OCI-LY3 (cell line): ENCODE measurements around the gene DEFB110.

Experiments used
- H2AFZ ChIP-seq: fragments of 200-600, 300-600 bp; shearing (Covaris generic); 2 replicates; pipeline ENCODE4 v1.6.0; 2014; ENCODE audit warnings: antibody characterized with exemption, low read depth, low read length
- H3K27ac ChIP-seq: fragments of 200-600, 300-600 bp; sonication (generic); 2 replicates; pipeline ENCODE4 v1.5.1; 2014; ENCODE audit warnings: mild to moderate bottlenecking, low read length, moderate library complexity, mixed read lengths
- H3K27me3 ChIP-seq: fragments of 200-600, 300-600 bp; sonication (generic); 2 replicates; pipeline ENCODE4 v1.6.1; 2014; ENCODE audit warnings: low read depth, low read length, mixed read lengths
- H3K36me3 ChIP-seq: fragments of 200-600, 300-600 bp; sonication (generic); replicated peaks from 2 replicates; pipeline ENCODE3; 2014; ENCODE audit warnings: low read depth, low read length, mixed read lengths
- H3K4me1 ChIP-seq: fragments of 300-600, 200-600 bp; sonication (generic); 2 replicates; pipeline ENCODE4 v1.6.1; 2014; ENCODE audit warnings: low read length, mixed read lengths
- H3K4me2 ChIP-seq: fragments of 200-600, 300-600 bp; sonication (generic); 2 replicates; pipeline ENCODE4 v1.6.1; 2014; ENCODE audit warnings: low read length, mixed read lengths
- H3K4me3 ChIP-seq: fragments of 300-600, 200-600 bp; sonication (generic); 2 replicates; pipeline ENCODE4 v1.5.1; 2014; ENCODE audit warnings: antibody characterized with exemption, mild to moderate bottlenecking, low read length, moderate library complexity
- H3K79me2 ChIP-seq: fragments of 300-600, 200-600 bp; shearing (Covaris generic); 2 replicates; pipeline ENCODE4 v1.6.1; 2014; ENCODE audit warnings: mild to moderate bottlenecking, low read length, mixed read lengths
- H3K9ac ChIP-seq: fragments of 300-600, 200-600 bp; shearing (Covaris generic); 2 replicates; pipeline ENCODE4 v1.6.0; 2014; ENCODE audit warnings: mild to moderate bottlenecking, low read length, moderate library complexity
- H3K9me3 ChIP-seq: fragments of 200-600, 300-600 bp; shearing (Covaris generic); 2 replicates; pipeline ENCODE4 v1.6.1; 2014; ENCODE audit warnings: low read length, mixed read lengths; ENCODE audit not compliant: insufficient read depth
- H4K20me1 ChIP-seq: fragments of 200-600, 300-600 bp; sonication (generic); 2 replicates; pipeline ENCODE4 v1.6.1; 2016; ENCODE audit warnings: low read length, mixed read lengths; ENCODE audit not compliant: insufficient read depth
- EZH2phosphoT487 ChIP-seq: fragments of 200-600 bp; shearing (Covaris generic); IDR thresholded peaks from 2 replicates; pipeline ENCODE4 v1.6.1; 2018; ENCODE audit warnings: antibody characterized with exemption, mixed run types, low read depth
- TF ChIP-seq, protein P1 (sequence below): fragments of 200-600, 300-600 bp; sonication (generic); IDR thresholded peaks from 2 replicates; pipeline ENCODE4 v1.5.1; 2014; ENCODE audit warnings: antibody characterized with exemption, low read length, low read depth

DEFB110 gene

DNA sequence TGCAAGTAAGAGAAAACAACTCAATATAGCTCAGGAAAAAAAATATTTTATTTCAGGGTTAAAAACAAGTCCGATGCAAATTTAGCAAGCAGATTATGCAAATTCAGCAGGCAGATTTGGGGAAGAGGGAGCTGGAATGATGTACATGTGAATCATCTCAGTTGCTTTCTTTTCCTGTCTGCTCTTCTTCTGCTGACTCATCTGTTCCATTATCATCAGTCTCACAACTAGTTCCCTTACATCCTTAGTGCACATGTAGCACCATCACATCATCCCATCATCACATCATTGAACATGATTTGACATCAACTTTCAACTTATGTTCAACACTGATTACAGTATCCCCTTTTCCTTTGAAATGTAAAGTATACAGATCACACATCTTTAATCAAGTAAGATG is 40.9 kb downstream of the DEFB110 start:
- no peaks in the 10 kb centered on the region for H3K79me2 ChIP-seq
- no peak overlapping the region for H3K4me3 ChIP-seq
- no peak for TF ChIP-seq EZH2phosphoT487
- TF ChIP-seq, protein P1, sequence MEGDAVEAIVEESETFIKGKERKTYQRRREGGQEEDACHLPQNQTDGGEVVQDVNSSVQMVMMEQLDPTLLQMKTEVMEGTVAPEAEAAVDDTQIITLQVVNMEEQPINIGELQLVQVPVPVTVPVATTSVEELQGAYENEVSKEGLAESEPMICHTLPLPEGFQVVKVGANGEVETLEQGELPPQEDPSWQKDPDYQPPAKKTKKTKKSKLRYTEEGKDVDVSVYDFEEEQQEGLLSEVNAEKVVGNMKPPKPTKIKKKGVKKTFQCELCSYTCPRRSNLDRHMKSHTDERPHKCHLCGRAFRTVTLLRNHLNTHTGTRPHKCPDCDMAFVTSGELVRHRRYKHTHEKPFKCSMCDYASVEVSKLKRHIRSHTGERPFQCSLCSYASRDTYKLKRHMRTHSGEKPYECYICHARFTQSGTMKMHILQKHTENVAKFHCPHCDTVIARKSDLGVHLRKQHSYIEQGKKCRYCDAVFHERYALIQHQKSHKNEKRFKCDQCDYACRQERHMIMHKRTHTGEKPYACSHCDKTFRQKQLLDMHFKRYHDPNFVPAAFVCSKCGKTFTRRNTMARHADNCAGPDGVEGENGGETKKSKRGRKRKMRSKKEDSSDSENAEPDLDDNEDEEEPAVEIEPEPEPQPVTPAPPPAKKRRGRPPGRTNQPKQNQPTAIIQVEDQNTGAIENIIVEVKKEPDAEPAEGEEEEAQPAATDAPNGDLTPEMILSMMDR = no peak
- no peak overlapping the region for H3K27ac ChIP-seq
- peaks cover 34% of the 10 kb centered on the region for H3K4me1 ChIP-seq
- H3K4me2 ChIP-seq = no peak overlapping the region
- H4K20me1 ChIP-seq = no peaks in the 10 kb centered on the region
- H3K9ac ChIP-seq = no peak overlapping the region
- H3K27me3 ChIP-seq = no peaks in the 10 kb centered on the region
- no peak overlapping the region for H2AFZ ChIP-seq
- no peaks in the 10 kb centered on the region for H3K9me3 ChIP-seq
- no peaks in the 10 kb centered on the region for H3K36me3 ChIP-seq

DNA sequence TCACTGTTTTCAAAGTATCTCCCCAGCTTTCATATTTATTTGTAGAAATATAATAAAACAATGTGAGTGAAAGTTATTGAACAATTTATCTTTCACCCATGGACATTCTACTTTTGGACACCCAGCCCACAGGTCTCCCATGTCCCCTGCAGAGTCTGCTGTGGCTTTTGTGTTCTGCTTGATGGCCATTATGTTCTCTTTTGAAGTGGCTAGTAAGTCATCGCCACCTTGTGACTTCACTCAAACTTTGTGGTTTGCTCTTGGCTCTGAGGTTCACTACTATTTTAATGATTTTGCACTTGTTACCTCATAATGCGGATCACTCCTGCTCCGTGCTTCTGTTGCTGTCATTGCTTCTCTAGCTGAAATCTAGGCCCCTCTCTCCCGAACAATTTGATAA is 42.2 kb downstream of the DEFB110 start:
- peak overlapping the region; percentile 85 for H3K4me2 ChIP-seq
- no peak for TF ChIP-seq EZH2phosphoT487
- TF ChIP-seq, protein P1 = peak; percentile 8; the same call in 1 of the 2 replicates
- H3K36me3 ChIP-seq = no peaks in the 10 kb centered on the region
- no peak overlapping the region for H3K27ac ChIP-seq
- H4K20me1 ChIP-seq = no peaks in the 10 kb centered on the region
- H3K9ac ChIP-seq = no peak overlapping the region
- H3K27me3 ChIP-seq = no peaks in the 10 kb centered on the region
- H3K4me1 ChIP-seq = peaks cover 34% of the 10 kb centered on the region
- H3K4me3 ChIP-seq = no peak overlapping the region
- H3K9me3 ChIP-seq = no peaks in the 10 kb centered on the region
- peak overlapping the region; percentile 65 for H2AFZ ChIP-seq
- no peaks in the 10 kb centered on the region for H3K79me2 ChIP-seq

DNA sequence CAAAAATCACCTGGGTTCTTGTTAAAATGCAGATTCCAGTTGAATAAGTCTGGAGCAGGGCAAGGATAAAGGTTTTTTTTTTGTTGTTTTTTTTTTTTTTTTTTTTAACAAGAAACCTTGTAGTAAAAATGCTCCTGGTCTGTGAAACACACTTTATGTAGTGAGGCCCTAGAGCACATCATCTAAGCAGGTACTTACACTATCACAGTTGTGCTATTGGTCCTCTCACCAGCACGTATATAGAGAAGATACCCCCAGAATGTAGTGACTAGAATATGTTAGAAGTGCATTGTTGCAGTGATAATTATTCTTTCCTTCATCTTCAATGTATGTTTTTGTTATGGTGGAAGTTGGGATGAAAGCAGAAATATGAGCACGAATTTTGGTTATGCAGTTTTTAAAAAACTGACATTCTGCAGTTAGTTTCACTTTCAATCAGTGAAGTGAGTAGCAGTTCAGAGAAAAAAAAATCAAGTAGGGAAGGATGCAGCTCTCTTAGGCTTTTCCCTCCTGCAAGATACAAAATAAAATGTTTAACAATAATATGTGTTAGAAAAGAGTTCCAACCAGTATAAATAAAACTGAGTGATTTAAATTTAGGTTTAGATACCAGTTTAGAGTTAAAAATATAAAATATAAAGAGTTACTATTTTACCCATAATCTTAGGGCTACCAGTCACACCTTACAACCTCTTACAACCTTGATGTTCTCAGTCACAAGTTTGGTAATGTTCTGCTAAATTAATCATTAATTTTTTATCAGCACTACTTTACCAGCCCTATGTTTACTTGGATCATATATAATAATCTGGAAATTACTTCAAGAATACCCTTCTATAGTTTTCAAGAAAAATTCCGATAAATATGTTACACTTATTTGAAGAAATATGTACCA is 43.2 kb downstream of the DEFB110 start:
- Histone ChIP-seq H3K27me3 (no peaks in the 10 kb centered on the region), H2AFZ (peak overlapping the region; percentile 74), H3K4me1 (peaks cover 34% of the 10 kb centered on the region), H3K79me2 (no peaks in the 10 kb centered on the region), H3K4me3 (peak overlapping the region; percentile 72), H4K20me1 (no peaks in the 10 kb centered on the region), H3K27ac (no peak overlapping the region; the same call in 1 of the 2 replicates), H3K9ac (0 out of 2 replicates have a peak overlapping the region, but pooled peaks have one; percentile 10), H3K4me2 (peak overlapping the region; percentile 85), H3K36me3 (no peaks in the 10 kb centered on the region), H3K9me3 (no peaks in the 10 kb centered on the region)
- no peak for TF ChIP-seq EZH2phosphoT487
- TF ChIP-seq, protein P1 = no peak

DNA sequence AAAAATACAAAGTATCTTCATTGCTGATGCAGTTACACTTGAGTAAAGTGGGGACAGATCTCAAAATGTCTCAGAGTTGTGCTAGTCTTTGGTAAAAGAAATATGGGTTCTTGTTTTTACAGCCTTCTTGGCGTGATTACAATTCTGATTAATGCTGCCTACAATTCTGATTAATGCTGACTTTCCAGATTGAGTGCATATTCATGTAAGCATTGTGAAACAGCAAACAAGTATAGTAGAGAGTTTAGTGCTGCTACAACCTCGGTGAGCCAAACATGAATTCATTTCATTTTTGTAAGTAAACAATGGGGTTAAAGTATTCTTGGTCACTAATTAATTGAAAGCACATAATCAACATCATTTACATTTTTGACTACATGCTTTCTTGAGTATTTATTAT is 52.2 kb downstream of the DEFB110 start, which contains the start of gene DEFB113:
DEFB113 (minus strand) TSS at position 21 of the 400 bp plus-strand sequence; CDS start at position 21, 0 bp downstream.
- H3K27ac ChIP-seq = no peak within 1 kb of the TSS
- no peaks in the 10 kb centered on the region for H3K27me3 ChIP-seq
- no peak within 1 kb of the TSS for H3K4me2 ChIP-seq

More for the DNA sequence above, 52.2 kb downstream of the DEFB110 start, which contains the start of gene DEFB113:
- H3K4me3 ChIP-seq = no peak within 1 kb of the TSS
- no peaks in the 10 kb centered on the region for H3K4me1 ChIP-seq
- H2AFZ ChIP-seq = no peak within 1 kb of the TSS
- H3K36me3 ChIP-seq = no peaks in the 10 kb centered on the region
- H3K9ac ChIP-seq = no peak within 1 kb of the TSS
- no peaks in the 10 kb centered on the region for H4K20me1 ChIP-seq
- H3K79me2 ChIP-seq = no peaks in the 10 kb centered on the region
- TF ChIP-seq EZH2phosphoT487 = no peak
- TF ChIP-seq, protein P1 = no peak
- no peaks in the 10 kb centered on the region for H3K9me3 ChIP-seq
